HEK293 (cell line): ENCODE results near the gene RNF181.
"Not testable (repeated sequence)": the region's sequence is repeated elsewhere in the genome, so short reads cannot be mapped to it uniquely, and the experiment has no call there.

Experiments
- ZBTB21 ChIP-seq: fragments of 450-650 bp; formaldehyde crosslinking; IDR thresholded peaks from 2 replicates; pipeline ENCODE4 v1.5.1; 2017; ENCODE audit warnings: missing biosample characterization, missing genetic modification characterization
- TF ChIP-seq, protein P1 (sequence below): fragments of 450-650 bp; formaldehyde crosslinking; IDR thresholded peaks from 2 replicates; pipeline ENCODE4 v1.5.1; 2016; ENCODE audit warnings: missing biosample characterization, missing genetic modification characterization
- TF ChIP-seq, protein P2 (sequence below): fragments of 450-650 bp; formaldehyde crosslinking; IDR thresholded peaks from 2 replicates; pipeline ENCODE4 v1.5.1; 2016; ENCODE audit warnings: missing biosample characterization, missing genetic modification characterization

DNA sequence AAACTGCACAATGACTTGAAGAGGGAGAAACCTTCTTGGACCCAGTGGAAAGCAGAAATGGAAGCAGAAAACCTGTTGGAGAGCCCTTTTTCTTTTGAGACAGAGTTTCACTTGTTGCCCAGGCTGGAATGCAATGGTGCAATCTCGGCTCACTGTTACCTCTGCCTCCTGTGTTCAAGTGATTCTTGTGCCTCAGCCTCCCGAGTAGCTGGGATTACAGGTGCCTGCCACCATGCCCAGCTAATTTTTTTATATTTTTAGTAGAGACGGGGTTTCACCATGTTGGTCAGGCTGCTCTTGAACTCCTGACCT lies 8.5 kb downstream of the RNF181 start:
- TF ChIP-seq, protein P1, sequence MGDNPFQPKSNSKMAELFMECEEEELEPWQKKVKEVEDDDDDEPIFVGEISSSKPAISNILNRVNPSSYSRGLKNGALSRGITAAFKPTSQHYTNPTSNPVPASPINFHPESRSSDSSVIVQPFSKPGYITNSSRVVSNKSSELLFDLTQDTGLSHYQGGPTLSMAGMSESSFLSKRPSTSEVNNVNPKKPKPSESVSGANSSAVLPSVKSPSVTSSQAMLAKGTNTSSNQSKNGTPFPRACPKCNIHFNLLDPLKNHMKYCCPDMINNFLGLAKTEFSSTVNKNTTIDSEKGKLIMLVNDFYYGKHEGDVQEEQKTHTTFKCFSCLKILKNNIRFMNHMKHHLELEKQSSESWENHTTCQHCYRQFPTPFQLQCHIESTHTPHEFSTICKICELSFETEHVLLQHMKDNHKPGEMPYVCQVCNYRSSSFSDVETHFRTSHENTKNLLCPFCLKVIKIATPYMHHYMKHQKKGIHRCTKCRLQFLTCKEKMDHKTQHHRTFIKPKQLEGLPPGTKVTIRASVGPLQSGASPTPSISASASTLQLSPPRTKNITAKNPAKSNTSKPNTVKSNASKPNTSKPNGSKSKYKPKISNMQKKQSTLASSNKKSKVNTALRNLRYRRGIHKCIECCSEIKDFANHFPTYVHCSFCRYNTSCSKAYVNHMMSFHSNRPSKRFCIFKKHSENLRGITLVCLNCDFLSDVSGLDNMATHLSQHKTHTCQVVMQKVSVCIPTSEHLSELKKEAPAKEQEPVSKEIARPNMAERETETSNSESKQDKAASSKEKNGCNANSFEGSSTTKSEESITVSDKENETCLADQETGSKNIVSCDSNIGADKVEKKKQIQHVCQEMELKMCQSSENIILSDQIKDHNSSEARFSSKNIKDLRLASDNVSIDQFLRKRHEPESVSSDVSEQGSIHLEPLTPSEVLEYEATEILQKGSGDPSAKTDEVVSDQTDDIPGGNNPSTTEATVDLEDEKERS (tag by site-specific recombination): not testable (repeated sequence)
- TF ChIP-seq, protein P2, sequence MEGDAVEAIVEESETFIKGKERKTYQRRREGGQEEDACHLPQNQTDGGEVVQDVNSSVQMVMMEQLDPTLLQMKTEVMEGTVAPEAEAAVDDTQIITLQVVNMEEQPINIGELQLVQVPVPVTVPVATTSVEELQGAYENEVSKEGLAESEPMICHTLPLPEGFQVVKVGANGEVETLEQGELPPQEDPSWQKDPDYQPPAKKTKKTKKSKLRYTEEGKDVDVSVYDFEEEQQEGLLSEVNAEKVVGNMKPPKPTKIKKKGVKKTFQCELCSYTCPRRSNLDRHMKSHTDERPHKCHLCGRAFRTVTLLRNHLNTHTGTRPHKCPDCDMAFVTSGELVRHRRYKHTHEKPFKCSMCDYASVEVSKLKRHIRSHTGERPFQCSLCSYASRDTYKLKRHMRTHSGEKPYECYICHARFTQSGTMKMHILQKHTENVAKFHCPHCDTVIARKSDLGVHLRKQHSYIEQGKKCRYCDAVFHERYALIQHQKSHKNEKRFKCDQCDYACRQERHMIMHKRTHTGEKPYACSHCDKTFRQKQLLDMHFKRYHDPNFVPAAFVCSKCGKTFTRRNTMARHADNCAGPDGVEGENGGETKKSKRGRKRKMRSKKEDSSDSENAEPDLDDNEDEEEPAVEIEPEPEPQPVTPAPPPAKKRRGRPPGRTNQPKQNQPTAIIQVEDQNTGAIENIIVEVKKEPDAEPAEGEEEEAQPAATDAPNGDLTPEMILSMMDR (tag by site-specific recombination): not testable (repeated sequence)
- not testable (repeated sequence) for TF ChIP-seq ZBTB21
